Tibial nerve (tissue), 4 donors: ENCODE data around the gene LPIN1. TPM values are rescaled to one million over a fixed set of nuclear protein-coding genes. Genes with fewer than 3 reads are reported as not detected.

ENCODE experiments used
- DNase-seq, 2 donors: peaks; one replicate each; pipeline ENCODE4 v3.0.0-alpha.2; 2019; ENCODE audit warnings: low spot score in 2 of 2
- H3K27ac ChIP-seq, 4 donors: fragments of 200-600 bp; sonication (generic) in 3 of 4; one replicate each; pipeline ENCODE4 v1.5.1; 2017 to 2019; ENCODE audit warnings: mild to moderate bottlenecking in 1 of 4
- H3K27me3 ChIP-seq, 2 donors: fragments of 200-600 bp; sonication (generic) in 1 of 2; one replicate each; pipeline versions ENCODE4 v1.5.1 to v1.6.0; 2017 to 2019
- H3K36me3 ChIP-seq, 3 donors: fragments of 200-600 bp; sonication (generic); one replicate each; pipeline ENCODE4 v1.5.1; 2018 to 2019
- H3K4me1 ChIP-seq, 4 donors: fragments of 200-600 bp; sonication (generic) in 3 of 4; one replicate each; pipeline ENCODE4 v1.5.1; 2017 to 2019
- H3K4me3 ChIP-seq, 4 donors: fragments of 200-600 bp; sonication (generic) in 3 of 4; one replicate each; pipeline ENCODE4 v1.5.1; 2017 to 2019; ENCODE audit warnings: mild to moderate bottlenecking in 1 of 4, moderate library complexity in 1 of 4
- H3K9me3 ChIP-seq, 4 donors: fragments of 200-600 bp; sonication (generic) in 3 of 4; one replicate each; pipeline ENCODE4 v1.5.1; 2017 to 2019
- CTCF ChIP-seq, 5 experiments: fragments of 200-600 bp in 3 of 5; fragments of 450-650 bp in 2 of 5; sonication (generic) in 3 of 5; IDR thresholded peaks; one replicate each; pipeline ENCODE4 v1.5.1; 2016 to 2019; ENCODE audit warnings: antibody characterized with exemption in 5 of 5, mild to moderate bottlenecking in 3 of 5, moderate library complexity in 2 of 5
- EP300 ChIP-seq, 2 donors: sonication (generic); formaldehyde crosslinking; IDR thresholded peaks; one replicate each; pipeline ENCODE4 v1.6.1; 2017; ENCODE audit warnings: antibody characterized with exemption in 2 of 2, mild to moderate bottlenecking in 1 of 2
- POLR2A ChIP-seq, 2 donors: fragments of 450-650 bp; IDR thresholded peaks; one replicate each; pipeline ENCODE4 v1.6.1; 2017; ENCODE audit warnings: antibody characterized with exemption in 2 of 2, mild to moderate bottlenecking in 2 of 2, moderate library complexity in 2 of 2
- WGBS, 2 donors: methylation state at CpG; one replicate each; pipeline ENCODE4 v1.1.5; 2018; 5-methylcytosine and 5-hydroxymethylcytosine counted together
- total RNA-seq, 4 donors: library from RNA; depleted of rRNA; stranded (reverse); fragments of >200 nt; gene quantifications; one replicate each; pipeline ENCODE4 v1.1.0, GENCODE V29; 2016

Gene LPIN1
- total RNA-seq, 4 donors from 2014 or later: 170 to 202 (median 172) TPM

- DNase-seq: no peak
- Histone ChIP-seq H3K27ac (no peak overlapping the region), H3K27me3 (no peaks in the 10 kb centered on the region), H3K36me3 (no peaks in the 10 kb centered on the region), H3K4me1 (peaks cover 0 to 8% (median 0%) of the 10 kb centered on the region in 4 donors), H3K9me3 (no peaks in the 10 kb centered on the region), H3K4me3 (no peak overlapping the region)
- WGBS, 2 donors: 76 to 90% methylated on average over 2 of the region's 2 CpGs
- TF ChIP-seq POLR2A (IDR thresholded peaks at IDR 0.05) (no peak), CTCF (IDR thresholded peaks at IDR 0.05) (no peak), EP300 (IDR thresholded peaks at IDR 0.05) (no peak)
Observed at GRCh38 chr2:11872948-11873269, 126.5 kb downstream of the LPIN1 start.

- Histone ChIP-seq H3K27me3 (no peaks in the 10 kb centered on the region), H3K27ac (no peak overlapping the region), H3K9me3 (no peaks in the 10 kb centered on the region), H3K36me3 (no peaks in the 10 kb centered on the region), H3K4me1 (peaks cover 0 to 8% (median 0%) of the 10 kb centered on the region in 4 donors), H3K4me3 (no peak overlapping the region)
- TF ChIP-seq CTCF (IDR thresholded peaks at IDR 0.05) (no peak), POLR2A (IDR thresholded peaks at IDR 0.05) (no peak), EP300 (IDR thresholded peaks at IDR 0.05) (no peak)
- WGBS, 2 donors: 41 to 50% methylated on average over 11 of the region's 11 CpGs
- no peak for DNase-seq
Observed at GRCh38 chr2:11873356-11874154, 127.1 kb downstream of the LPIN1 start.

GRCh38 chr2:11874861-11875260 lies 128.4 kb downstream of the LPIN1 start:
- H3K27ac ChIP-seq: no peak overlapping the region
- no peak for DNase-seq
- H3K27me3 ChIP-seq: no peaks in the 10 kb centered on the region
- H3K4me1 ChIP-seq: peaks cover 0 to 8% (median 0%) of the 10 kb centered on the region in 4 donors
- H3K4me3 ChIP-seq: no peak overlapping the region
- no peaks in the 10 kb centered on the region for H3K9me3 ChIP-seq
- H3K36me3 ChIP-seq: no peaks in the 10 kb centered on the region
- 85 to 92% methylated on average over 9 to 11 of the region's 15 CpGs for WGBS, 2 donors
- TF ChIP-seq EP300 (IDR thresholded peaks at IDR 0.05): no peak
- no peak for TF ChIP-seq POLR2A (IDR thresholded peaks at IDR 0.05)
- no peak for TF ChIP-seq CTCF (IDR thresholded peaks at IDR 0.05)

GRCh38 chr2:11875481-11875880 lies 129.0 kb downstream of the LPIN1 start:
- Histone ChIP-seq H3K27ac (no peak overlapping the region), H3K9me3 (no peaks in the 10 kb centered on the region), H3K4me1 (peaks cover 0 to 8% (median 0%) of the 10 kb centered on the region in 4 donors), H3K27me3 (no peaks in the 10 kb centered on the region), H3K36me3 (no peaks in the 10 kb centered on the region), H3K4me3 (no peak overlapping the region)
- DNase-seq: no peak
- TF ChIP-seq CTCF (IDR thresholded peaks at IDR 0.05) (no peak), POLR2A (IDR thresholded peaks at IDR 0.05) (no peak), EP300 (IDR thresholded peaks at IDR 0.05) (no peak)
- WGBS, 2 donors: 77 to 86% methylated on average over 2 of the region's 2 CpGs

GRCh38 chr2:11876436-11876835 lies 130.0 kb downstream of the LPIN1 start:
- Histone ChIP-seq H3K4me1 (peaks cover 0 to 8% (median 0%) of the 10 kb centered on the region in 4 donors), H3K36me3 (no peaks in the 10 kb centered on the region), H3K4me3 (no peak overlapping the region), H3K27ac (no peak overlapping the region), H3K9me3 (no peaks in the 10 kb centered on the region), H3K27me3 (no peaks in the 10 kb centered on the region)
- WGBS, 2 donors: 93 to 94% methylated on average over 6 of the region's 6 CpGs
- no peak for DNase-seq
- TF ChIP-seq EP300 (IDR thresholded peaks at IDR 0.05) (no peak), CTCF (IDR thresholded peaks at IDR 0.05) (no peak), POLR2A (IDR thresholded peaks at IDR 0.05) (no peak)
